Measurements from ENCODE around the gene ZNF384.

ZNF384 gene

DNA sequence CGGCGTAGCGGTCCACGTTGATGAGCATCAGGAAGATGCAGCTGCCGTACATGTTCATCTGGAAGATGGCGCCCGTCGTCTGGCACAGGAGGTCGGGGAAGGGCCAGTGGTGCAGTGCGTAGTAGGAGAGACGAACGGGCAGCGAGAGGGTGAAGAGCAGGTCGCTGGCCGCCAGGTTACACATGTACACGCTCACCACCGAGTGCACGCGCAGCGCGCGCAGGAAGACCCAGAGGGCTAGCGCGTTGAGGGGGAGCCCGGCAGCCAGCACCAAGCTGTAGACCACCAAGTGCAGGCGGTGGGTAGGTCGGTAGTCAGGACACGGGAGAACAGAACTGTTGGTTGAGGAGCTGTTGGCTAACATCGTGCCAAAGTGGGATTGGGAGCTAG lies 68.3 kb downstream of the ZNF384 start:
- Histone ChIP-seq H3K9ac (ENCODE audit: low read length) (peak overlapping the region; percentile 54), H2AFZ (ENCODE audit: low read depth, low read length, severe bottlenecking) (no peak overlapping the region), H3F3A (ENCODE audit: insufficient read depth) (peaks cover 22% of the 10 kb centered on the region), H3K36me3 (ENCODE audit: low read length) (no peaks in the 10 kb centered on the region), H3K4me2 (ENCODE audit: low read depth, low read length, poor library complexity, severe bottlenecking) (peak overlapping the region; percentile 42), H3K9me3 (ENCODE audit: insufficient read depth, low read length) (no peaks in the 10 kb centered on the region), H3K79me2 (ENCODE audit: insufficient read depth, low read length) (peaks cover 8% of the 10 kb centered on the region; the same call in 1 of the 2 replicates), H4K20me1 (ENCODE audit: low read depth, low read length) (no peaks in the 10 kb centered on the region), H3K9me2 (replicated peaks; ENCODE audit: insufficient read depth, low read length) (no peaks in the 10 kb centered on the region), H3K4me3 (ENCODE audit: insufficient read depth, low read length, poor library complexity, severe bottlenecking) (peak overlapping the region; percentile 30), H3K27me3 (ENCODE audit: low read length) (no peaks in the 10 kb centered on the region), H3K27ac (ENCODE audit: low read depth, low read length) (peak overlapping the region; percentile 40; the same call in 1 of the 2 replicates)
- TF ChIP-seq EZH2phosphoT487 (conservative IDR thresholded peaks at IDR 0.05; ENCODE audit: low read length) = no peak
- TF ChIP-seq, protein P1, sequence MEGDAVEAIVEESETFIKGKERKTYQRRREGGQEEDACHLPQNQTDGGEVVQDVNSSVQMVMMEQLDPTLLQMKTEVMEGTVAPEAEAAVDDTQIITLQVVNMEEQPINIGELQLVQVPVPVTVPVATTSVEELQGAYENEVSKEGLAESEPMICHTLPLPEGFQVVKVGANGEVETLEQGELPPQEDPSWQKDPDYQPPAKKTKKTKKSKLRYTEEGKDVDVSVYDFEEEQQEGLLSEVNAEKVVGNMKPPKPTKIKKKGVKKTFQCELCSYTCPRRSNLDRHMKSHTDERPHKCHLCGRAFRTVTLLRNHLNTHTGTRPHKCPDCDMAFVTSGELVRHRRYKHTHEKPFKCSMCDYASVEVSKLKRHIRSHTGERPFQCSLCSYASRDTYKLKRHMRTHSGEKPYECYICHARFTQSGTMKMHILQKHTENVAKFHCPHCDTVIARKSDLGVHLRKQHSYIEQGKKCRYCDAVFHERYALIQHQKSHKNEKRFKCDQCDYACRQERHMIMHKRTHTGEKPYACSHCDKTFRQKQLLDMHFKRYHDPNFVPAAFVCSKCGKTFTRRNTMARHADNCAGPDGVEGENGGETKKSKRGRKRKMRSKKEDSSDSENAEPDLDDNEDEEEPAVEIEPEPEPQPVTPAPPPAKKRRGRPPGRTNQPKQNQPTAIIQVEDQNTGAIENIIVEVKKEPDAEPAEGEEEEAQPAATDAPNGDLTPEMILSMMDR (IDR thresholded peaks at IDR 0.05; ENCODE audit: insufficient read depth, low read length, poor library complexity, severe bottlenecking) = no peak

DNA sequence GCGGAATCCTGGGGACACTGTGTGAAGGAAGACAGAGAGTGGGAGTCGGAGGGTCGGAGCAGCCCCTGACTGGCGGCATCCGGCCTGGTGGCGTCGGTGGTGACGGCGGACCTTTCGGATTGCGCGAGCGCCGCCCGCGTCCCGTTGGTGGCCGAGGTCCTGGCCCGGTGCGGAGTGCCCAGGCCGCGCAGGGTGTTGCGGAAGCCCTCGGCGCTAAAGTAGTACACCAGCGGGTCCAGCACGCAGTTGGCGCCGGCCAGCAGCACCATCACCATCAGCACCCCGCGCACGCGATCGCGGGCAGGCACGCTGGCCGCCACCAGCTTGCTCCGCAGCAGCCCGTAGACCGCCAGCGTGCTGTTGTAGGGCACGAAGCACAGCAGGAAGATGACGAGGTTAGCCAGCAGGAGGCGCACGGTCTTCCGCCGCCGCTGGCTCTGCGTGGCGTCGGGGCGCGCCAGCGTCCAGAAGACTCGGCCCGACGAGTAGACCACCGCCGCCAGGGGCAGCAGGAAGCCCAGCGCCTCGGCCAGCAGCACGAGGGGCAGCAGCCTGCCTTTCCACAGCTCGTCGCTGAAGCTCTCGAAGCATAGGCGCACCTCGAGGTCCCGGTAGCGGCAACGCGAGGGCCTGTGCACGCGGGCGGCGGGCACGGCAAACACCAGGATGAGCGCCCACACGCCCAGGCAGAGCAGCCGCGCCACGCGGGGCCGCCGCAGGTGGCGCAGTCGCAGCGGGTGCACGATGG lies 68.9 kb downstream of the ZNF384 start:
- Histone ChIP-seq H3F3A (ENCODE audit: insufficient read depth) (peaks cover 22% of the 10 kb centered on the region), H3K9me3 (ENCODE audit: insufficient read depth, low read length) (no peaks in the 10 kb centered on the region), H4K20me1 (ENCODE audit: low read depth, low read length) (no peaks in the 10 kb centered on the region), H3K36me3 (ENCODE audit: low read length) (no peaks in the 10 kb centered on the region), H3K4me3 (ENCODE audit: insufficient read depth, low read length, poor library complexity, severe bottlenecking) (peak overlapping the region; percentile 30), H2AFZ (ENCODE audit: low read depth, low read length, severe bottlenecking) (no peak overlapping the region), H3K9me2 (replicated peaks; ENCODE audit: insufficient read depth, low read length) (no peaks in the 10 kb centered on the region), H3K27ac (ENCODE audit: low read depth, low read length) (no peak overlapping the region), H3K79me2 (ENCODE audit: insufficient read depth, low read length) (peaks cover 8% of the 10 kb centered on the region; the same call in 1 of the 2 replicates), H3K9ac (ENCODE audit: low read length) (peak overlapping the region; percentile 54), H3K4me2 (ENCODE audit: low read depth, low read length, poor library complexity, severe bottlenecking) (peak overlapping the region; percentile 42), H3K27me3 (ENCODE audit: low read length) (no peaks in the 10 kb centered on the region)
- TF ChIP-seq EZH2phosphoT487 (conservative IDR thresholded peaks at IDR 0.05; ENCODE audit: low read length) = no peak
- TF ChIP-seq, protein P1 (IDR thresholded peaks at IDR 0.05; ENCODE audit: insufficient read depth, low read length, poor library complexity, severe bottlenecking) = no peak

DNA sequence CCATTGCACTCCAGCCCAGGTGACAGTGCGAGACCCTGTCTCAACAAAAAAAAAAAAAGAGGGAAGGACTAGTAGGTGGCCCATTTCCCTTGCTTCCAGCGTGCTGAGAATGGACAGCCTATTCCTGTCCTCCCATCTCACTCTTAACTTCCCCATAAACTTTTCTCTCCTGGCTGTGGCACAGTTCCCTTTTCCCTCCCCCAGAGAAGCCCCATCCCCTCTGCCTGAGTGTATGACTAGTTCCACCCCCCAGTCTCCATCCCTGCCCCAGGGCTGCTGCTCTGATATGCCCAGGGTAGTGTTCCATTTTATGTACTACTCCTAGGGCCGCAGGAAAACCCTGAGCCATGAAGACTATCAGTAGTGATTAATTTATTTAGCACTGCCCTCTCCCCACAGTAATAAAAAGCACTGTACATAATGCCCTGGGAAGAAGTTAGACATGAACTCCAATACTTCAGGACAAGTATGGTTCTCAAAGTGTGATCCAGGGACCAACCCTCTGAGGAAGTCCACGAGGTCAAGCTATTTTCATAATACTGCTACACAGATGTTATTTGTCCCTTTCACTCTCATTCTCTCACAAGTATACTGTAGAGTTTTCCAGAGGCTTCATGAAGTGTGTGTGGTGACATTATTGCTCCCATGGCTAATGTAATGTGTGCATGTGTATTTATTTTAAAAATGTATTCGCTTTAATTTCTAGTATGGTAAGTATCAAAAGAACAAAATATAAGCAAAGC lies 70.5 kb downstream of the ZNF384 start:
- Histone ChIP-seq H3K4me2 (ENCODE audit: low read depth, low read length, poor library complexity, severe bottlenecking) (no peak overlapping the region), H2AFZ (ENCODE audit: low read depth, low read length, severe bottlenecking) (no peak overlapping the region), H3K79me2 (ENCODE audit: insufficient read depth, low read length) (0 out of 2 replicates have a peak, but pooled peaks cover 8% of the 10 kb centered on the region), H3K9me2 (replicated peaks; ENCODE audit: insufficient read depth, low read length) (no peaks in the 10 kb centered on the region), H3K4me3 (ENCODE audit: insufficient read depth, low read length, poor library complexity, severe bottlenecking) (no peak overlapping the region), H3K9ac (ENCODE audit: low read length) (no peak overlapping the region), H3F3A (ENCODE audit: insufficient read depth) (peaks cover 15% of the 10 kb centered on the region), H3K27me3 (ENCODE audit: low read length) (no peaks in the 10 kb centered on the region), H3K9me3 (ENCODE audit: insufficient read depth, low read length) (no peaks in the 10 kb centered on the region), H3K27ac (ENCODE audit: low read depth, low read length) (no peak overlapping the region), H3K36me3 (ENCODE audit: low read length) (no peaks in the 10 kb centered on the region), H4K20me1 (ENCODE audit: low read depth, low read length) (no peaks in the 10 kb centered on the region)
- TF ChIP-seq EZH2phosphoT487 (conservative IDR thresholded peaks at IDR 0.05; ENCODE audit: low read length) = no peak
- TF ChIP-seq, protein P1 (IDR thresholded peaks at IDR 0.05; ENCODE audit: insufficient read depth, low read length, poor library complexity, severe bottlenecking) = no peak

Measured in SU-DHL-6 (cell line).